HG02852 (cell line): ENCODE measurements around the gene DNAAF1.
"Not testable (repeated sequence)": the region's sequence is repeated elsewhere in the genome, so short reads cannot be mapped to it uniquely, and the experiment has no call there.

ENCODE experiments used
- ATAC-seq: cut with Tn5 transposase; IDR thresholded peaks from one replicate; pipeline ENCODE4 v1.9.1; 2021; ENCODE audit warnings: mild to moderate bottlenecking, moderate library complexity; ENCODE audit not compliant: unreplicated experiment

The DNAAF1 gene

GRCh38 chr16:84182680-84183571 is 37.8 kb downstream of the DNAAF1 start:
- no peak for ATAC-seq

- ATAC-seq: no peak
Observed at GRCh38 chr16:84183572-84183875, 38.4 kb downstream of the DNAAF1 start.

- no peak for ATAC-seq
Observed at GRCh38 chr16:84183911-84184591, 38.9 kb downstream of the DNAAF1 start.

GRCh38 chr16:84184775-84185174 is 39.7 kb downstream of the DNAAF1 start:
- no peak for ATAC-seq

- peak; percentile 97 for ATAC-seq
Observed at GRCh38 chr16:84186685-84187437, 41.8 kb downstream of the DNAAF1 start, which contains the start of gene TAF1C. TSS of gene TAF1C (minus strand) at chr16:84187057. CDS start at chr16:84184988, 2,069 bp downstream.

GRCh38 chr16:84190731-84191388 is 45.8 kb downstream of the DNAAF1 start, which contains the start of gene ADAD2:
TSS of gene ADAD2 (plus strand) at chr16:84191157. CDS start at chr16:84191231, 74 bp downstream.
- ATAC-seq: no peak

- ATAC-seq: no peak
Observed at GRCh38 chr16:84191466-84191865, 46.4 kb downstream of the DNAAF1 start.

GRCh38 chr16:84193480-84193879 is 48.4 kb downstream of the DNAAF1 start:
- ATAC-seq: no peak

GRCh38 chr16:84194018-84194417 is 48.9 kb downstream of the DNAAF1 start:
- no peak for ATAC-seq

GRCh38 chr16:84194470-84195200 is 49.5 kb downstream of the DNAAF1 start:
- no peak for ATAC-seq

GRCh38 chr16:84195201-84196093 is 50.3 kb downstream of the DNAAF1 start:
- no peak for ATAC-seq

- no peak for ATAC-seq
Observed at GRCh38 chr16:84196101-84196500, 51.0 kb downstream of the DNAAF1 start.

- no peak for ATAC-seq
Observed at GRCh38 chr16:84196727-84197394, 51.8 kb downstream of the DNAAF1 start.

GRCh38 chr16:84197466-84198128 is 52.5 kb downstream of the DNAAF1 start:
- no peak for ATAC-seq

- ATAC-seq: no peak
Observed at GRCh38 chr16:84198401-84198800, 53.3 kb downstream of the DNAAF1 start.

- ATAC-seq: no peak
Observed at GRCh38 chr16:84199097-84199496, 54.0 kb downstream of the DNAAF1 start.

GRCh38 chr16:84199861-84200260 is 54.8 kb downstream of the DNAAF1 start:
- ATAC-seq: no peak

GRCh38 chr16:84204551-84204950 is 59.4 kb downstream of the DNAAF1 start:
- ATAC-seq: not testable (repeated sequence)
